ENCODE results near the gene SEMA3E. TPM values are rescaled to one million over a fixed set of nuclear protein-coding genes. Genes with fewer than 3 reads are reported as not detected.

Gene SEMA3E
- total RNA-seq, 1 donor from 2014 or later: 0.27 TPM

GRCh38 chr7:83339907-83340306, 309.0 kb downstream of the SEMA3E start:
- Histone ChIP-seq H3K27ac (replicated peaks) (no peak overlapping the region), H3K36me3 (no peaks in the 10 kb centered on the region), H3K4me3 (no peak overlapping the region), H3K4me1 (no peaks in the 10 kb centered on the region), H3K9me3 (replicated peaks) (peaks cover 7% of the 10 kb centered on the region), H3K27me3 (ENCODE audit: low read depth) (no peaks in the 10 kb centered on the region)
- no peak for DNase-seq
- TF ChIP-seq CTCF (IDR thresholded peaks at IDR 0.05; ENCODE audit: borderline replicate concordance): no peak
- intact Hi-C loops (cut with micrococcal nuclease): no loop called here

- no peaks in the 10 kb centered on the region for H3K4me1 ChIP-seq
- no peak for DNase-seq
- H3K27ac ChIP-seq (replicated peaks): no peak overlapping the region
- H3K36me3 ChIP-seq: no peaks in the 10 kb centered on the region
- H3K27me3 ChIP-seq (ENCODE audit: low read depth): no peaks in the 10 kb centered on the region
- intact Hi-C loops (cut with micrococcal nuclease): no loop called here
- peaks cover 6% of the 10 kb centered on the region for H3K9me3 ChIP-seq (replicated peaks)
- TF ChIP-seq CTCF (IDR thresholded peaks at IDR 0.05; ENCODE audit: borderline replicate concordance): no peak
- H3K4me3 ChIP-seq: no peak overlapping the region
These were observed 310.5 kb downstream of the SEMA3E start for GRCh38 chr7:83338277-83338950.

GRCh38 chr7:83337050-83337449, 311.9 kb downstream of the SEMA3E start:
- no peaks in the 10 kb centered on the region for H3K4me1 ChIP-seq
- TF ChIP-seq CTCF (IDR thresholded peaks at IDR 0.05; ENCODE audit: borderline replicate concordance): no peak
- H3K27ac ChIP-seq (replicated peaks): no peak overlapping the region
- no peak overlapping the region for H3K4me3 ChIP-seq
- no peak for DNase-seq
- H3K9me3 ChIP-seq (replicated peaks): no peaks in the 10 kb centered on the region
- H3K36me3 ChIP-seq: no peaks in the 10 kb centered on the region
- intact Hi-C loops (cut with micrococcal nuclease): no loop called here
- H3K27me3 ChIP-seq (ENCODE audit: low read depth): no peaks in the 10 kb centered on the region

- Histone ChIP-seq H3K36me3 (no peaks in the 10 kb centered on the region), H3K4me1 (no peaks in the 10 kb centered on the region), H3K27ac (replicated peaks) (no peak overlapping the region), H3K27me3 (ENCODE audit: low read depth) (no peaks in the 10 kb centered on the region), H3K9me3 (replicated peaks) (no peaks in the 10 kb centered on the region), H3K4me3 (no peak overlapping the region)
- no peak for TF ChIP-seq CTCF (IDR thresholded peaks at IDR 0.05; ENCODE audit: borderline replicate concordance)
- no peak for DNase-seq
- intact Hi-C loops (cut with micrococcal nuclease): no loop called here
These were observed 322.7 kb downstream of the SEMA3E start for GRCh38 chr7:83326223-83326622.

GRCh38 chr7:83325083-83325482, 323.9 kb downstream of the SEMA3E start:
- no peak overlapping the region for H3K27ac ChIP-seq (replicated peaks)
- no peaks in the 10 kb centered on the region for H3K27me3 ChIP-seq (ENCODE audit: low read depth)
- H3K9me3 ChIP-seq (replicated peaks): no peaks in the 10 kb centered on the region
- no peaks in the 10 kb centered on the region for H3K4me1 ChIP-seq
- no peak for TF ChIP-seq CTCF (IDR thresholded peaks at IDR 0.05; ENCODE audit: borderline replicate concordance)
- H3K36me3 ChIP-seq: no peaks in the 10 kb centered on the region
- H3K4me3 ChIP-seq: no peak overlapping the region
- no peak for DNase-seq
- intact Hi-C loops (cut with micrococcal nuclease): no loop called here

All from left ventricle myocardium inferior (tissue), 1 donor.